Fibroblast of lung (primary cell): Measurements from ENCODE around the gene ATP8A2. TPM values are rescaled to one million over a fixed set of nuclear protein-coding genes. Genes with fewer than 3 reads are reported as not detected.

Experiments used
- DNase-seq, 2 donors: peaks; one replicate each; pipeline versions ENCODE4 v3.0.0 to v3.0.0-alpha.2; 2010; ENCODE audit warnings: low read depth in 2 of 2
- H2AFZ ChIP-seq: 2 replicates; pipeline ENCODE4 v1.5.1; 2012; ENCODE audit warnings: low read length, control low read depth, inconsistent platforms
- H3K27ac ChIP-seq: 2 replicates; pipeline ENCODE4 v1.5.1; 2011; ENCODE audit warnings: low read length, control low read depth; ENCODE audit not compliant: insufficient read depth
- H3K27me3 ChIP-seq: 2 replicates; pipeline ENCODE4 v1.5.1; 2011; ENCODE audit warnings: mild to moderate bottlenecking, low read length; ENCODE audit not compliant: control insufficient read depth, insufficient read depth
- H3K36me3 ChIP-seq: 2 replicates; pipeline ENCODE4 v1.5.1; 2011; ENCODE audit warnings: low read length; ENCODE audit not compliant: control insufficient read depth, insufficient read depth
- H3K4me1 ChIP-seq: 2 replicates; pipeline ENCODE4 v1.5.1; 2011; ENCODE audit warnings: low read length; ENCODE audit not compliant: control insufficient read depth, insufficient read depth; ENCODE audit errors: extremely low read depth
- H3K4me2 ChIP-seq: 2 replicates; pipeline ENCODE4 v1.5.1; 2011; ENCODE audit warnings: low read length, control low read depth; ENCODE audit not compliant: insufficient read depth; ENCODE audit errors: extremely low read depth
- H3K4me3 ChIP-seq, 4 experiments: fragments of 200-600 bp in 1 of 4; sonication (generic) in 1 of 4; replicated peaks in 1 of 4; 2 replicates each; pipeline ENCODE4 v1.5.1; 2011 to 2016; ENCODE audit warnings: low read length in 4 of 4, low read depth in 3 of 4, mild to moderate bottlenecking in 3 of 4, control low read depth in 2 of 4, inconsistent platforms in 1 of 4, mixed read lengths in 1 of 4; ENCODE audit not compliant: insufficient read depth in 1 of 4; ENCODE audit errors: control extremely low read depth in 1 of 4
- H3K79me2 ChIP-seq: 2 replicates; pipeline ENCODE4 v1.5.1; 2012; ENCODE audit warnings: mild to moderate bottlenecking, low read length, inconsistent platforms; ENCODE audit not compliant: control insufficient read depth, insufficient read depth
- H3K9ac ChIP-seq: 2 replicates; pipeline ENCODE4 v1.5.1; 2011; ENCODE audit warnings: mild to moderate bottlenecking, low read length, control low read depth; ENCODE audit not compliant: insufficient read depth
- H3K9me3 ChIP-seq: 2 replicates; pipeline ENCODE4 v1.5.1; 2012; ENCODE audit warnings: low read depth, low read length; ENCODE audit not compliant: control insufficient read depth, insufficient read depth
- H4K20me1 ChIP-seq: 2 replicates; pipeline ENCODE4 v1.5.1; 2011; ENCODE audit warnings: low read length; ENCODE audit not compliant: control insufficient read depth, insufficient read depth; ENCODE audit errors: extremely low read depth
- CTCF ChIP-seq, 2 donors: IDR thresholded peaks in 1 of 2; conservative IDR thresholded peaks in 1 of 2; 1 replicate in 1 of 2; 2 replicates in 1 of 2; pipeline ENCODE4 v1.5.1; 2011 to 2012; ENCODE audit warnings: low read length in 2 of 2, control low read depth in 1 of 2, inconsistent platforms in 1 of 2, low read depth in 1 of 2, mild to moderate bottlenecking in 1 of 2
- EZH2 ChIP-seq: IDR thresholded peaks from 2 replicates; pipeline ENCODE4 v1.5.1; 2012; ENCODE audit warnings: low read length, control low read depth, mild to moderate bottlenecking; ENCODE audit errors: missing control alignments
- polyA plus RNA-seq, 2 donors: library from polyadenylated mRNA; depleted of rRNA in 1 of 2; stranded (reverse) in 1 of 2; unstranded in 1 of 2; fragments of >200 nt; gene quantifications; 2 replicates each; pipeline ENCODE4 v1.2.1, GENCODE V29; 2011 to 2012; ENCODE audit warnings: missing spikeins in 1 of 2
- total RNA-seq: library from RNA; depleted of rRNA; stranded (reverse); fragments of >200 nt; gene quantifications from 2 replicates; pipeline ENCODE4 v1.2.1, GENCODE V29; 2014

ATP8A2 gene
- total and polyA plus RNA-seq, 2 donors (not counting 1 experiment from before 2014, with no cell fraction given), result under 0.01 to 0.01 TPM

- Histone ChIP-seq H3K4me2 (no peak overlapping the region), H3K4me3 (no peak overlapping the region), H4K20me1 (no peaks in the 10 kb centered on the region), H3K9ac (no peak overlapping the region), H3K27me3 (no peaks in the 10 kb centered on the region), H3K79me2 (no peaks in the 10 kb centered on the region), H3K36me3 (no peaks in the 10 kb centered on the region), H3K9me3 (no peaks in the 10 kb centered on the region), H3K27ac (no peak overlapping the region), H3K4me1 (no peaks in the 10 kb centered on the region), H2AFZ (no peak overlapping the region)
- no peak for DNase-seq
- TF ChIP-seq CTCF (conservative IDR thresholded peaks at IDR 0.05 in 1 of 2, IDR thresholded peaks at IDR 0.05 in 1 of 2; ENCODE audit: low read depth in 1 of 2, low read length in 2 of 2) (no peak), EZH2 (no peak)
Observed at GRCh38 chr13:25686831-25687470, 315.2 kb downstream of the ATP8A2 start.

- H3K9ac ChIP-seq, result no peak overlapping the region
- H3K79me2 ChIP-seq, result no peaks in the 10 kb centered on the region
- H3K4me1 ChIP-seq, result no peaks in the 10 kb centered on the region
- H3K36me3 ChIP-seq, result no peaks in the 10 kb centered on the region
- H3K27ac ChIP-seq, result no peak overlapping the region
- H3K4me2 ChIP-seq, result no peak overlapping the region
- H4K20me1 ChIP-seq, result no peaks in the 10 kb centered on the region
- peak; percentile 2 to 35 for DNase-seq
- no peak for TF ChIP-seq CTCF (conservative IDR thresholded peaks at IDR 0.05 in 1 of 2, IDR thresholded peaks at IDR 0.05 in 1 of 2; ENCODE audit: low read depth in 1 of 2, low read length in 2 of 2)
- TF ChIP-seq EZH2, result no peak
- no peaks in the 10 kb centered on the region for H3K9me3 ChIP-seq
- H3K27me3 ChIP-seq, result no peaks in the 10 kb centered on the region
- no peak overlapping the region for H3K4me3 ChIP-seq
- H2AFZ ChIP-seq, result no peak overlapping the region
Observed at GRCh38 chr13:25687471-25688225, 315.9 kb downstream of the ATP8A2 start.

DNA sequence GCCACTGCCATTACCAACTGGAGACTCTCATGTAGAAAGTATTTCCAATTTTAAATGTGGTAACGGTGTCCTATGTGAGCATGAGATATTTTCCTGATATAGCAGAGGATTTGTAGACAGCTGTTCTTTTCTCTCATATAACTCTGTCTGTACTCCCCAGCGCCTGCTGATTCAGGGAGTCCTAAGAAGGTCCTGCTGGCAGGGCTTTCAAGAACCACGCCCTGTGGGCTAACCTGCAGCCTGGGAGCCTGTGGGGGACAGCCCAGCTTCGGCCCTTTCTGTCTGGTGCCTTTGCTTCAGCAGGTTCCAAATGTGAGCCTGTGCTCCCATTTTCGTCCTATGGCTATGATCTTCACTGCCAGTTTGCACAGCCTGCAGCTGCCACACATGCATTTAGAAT lies 316.8 kb downstream of the ATP8A2 start:
- DNase-seq, result no peak
- Histone ChIP-seq H3K79me2 (no peaks in the 10 kb centered on the region), H3K9me3 (no peaks in the 10 kb centered on the region), H3K4me1 (no peaks in the 10 kb centered on the region), H3K27ac (no peak overlapping the region), H3K36me3 (no peaks in the 10 kb centered on the region), H2AFZ (no peak overlapping the region), H3K27me3 (no peaks in the 10 kb centered on the region), H3K4me2 (no peak overlapping the region), H3K9ac (no peak overlapping the region), H3K4me3 (no peak overlapping the region), H4K20me1 (no peaks in the 10 kb centered on the region)
- TF ChIP-seq CTCF (conservative IDR thresholded peaks at IDR 0.05 in 1 of 2, IDR thresholded peaks at IDR 0.05 in 1 of 2; ENCODE audit: low read depth in 1 of 2, low read length in 2 of 2), result no peak
- TF ChIP-seq EZH2, result no peak
